Endothelial cell of umbilical vein (primary cell): ENCODE data around the gene UTS2R.

ENCODE experiments used
- EZH2 ChIP-seq: IDR thresholded peaks from 2 replicates; pipeline ENCODE4 v1.6.1; 2012; ENCODE audit warnings: borderline replicate concordance, low read depth, mild to moderate bottlenecking, moderate library complexity, low read length, inconsistent platforms; ENCODE audit not compliant: severe bottlenecking
- JUN ChIP-seq: IDR thresholded peaks from 2 replicates; pipeline ENCODE4 v1.6.1; 2011; ENCODE audit warnings: borderline replicate concordance, low read depth; ENCODE audit not compliant: insufficient read length, insufficient read depth
- POLR2A ChIP-seq: IDR thresholded peaks from 2 replicates; pipeline ENCODE4 v1.6.1; 2012; ENCODE audit warnings: low read depth, mild to moderate bottlenecking, control low read depth, low read length
- POLR2AphosphoS5 ChIP-seq: IDR thresholded peaks from 2 replicates; pipeline ENCODE4 v1.6.1; 2012; ENCODE audit warnings: low read depth, mild to moderate bottlenecking, control low read depth, low read length, moderate library complexity; ENCODE audit not compliant: insufficient read depth
- TF ChIP-seq, protein P1 (sequence below), 2 donors: IDR thresholded peaks; 1 replicate in 1 of 2; 2 replicates in 1 of 2; pipeline ENCODE4 v1.5.1; 2011; ENCODE audit warnings: low read length in 2 of 2, mild to moderate bottlenecking in 2 of 2, moderate library complexity in 2 of 2, control low read depth in 1 of 2, inconsistent platforms in 1 of 2, low read depth in 1 of 2; ENCODE audit not compliant: insufficient read depth in 1 of 2; ENCODE audit errors: extremely low read depth in 1 of 2
- TF ChIP-seq, protein P2 (sequence below): IDR thresholded peaks from 2 replicates; pipeline ENCODE4 v1.6.1; 2011; ENCODE audit not compliant: insufficient read depth, insufficient read length

DNA sequence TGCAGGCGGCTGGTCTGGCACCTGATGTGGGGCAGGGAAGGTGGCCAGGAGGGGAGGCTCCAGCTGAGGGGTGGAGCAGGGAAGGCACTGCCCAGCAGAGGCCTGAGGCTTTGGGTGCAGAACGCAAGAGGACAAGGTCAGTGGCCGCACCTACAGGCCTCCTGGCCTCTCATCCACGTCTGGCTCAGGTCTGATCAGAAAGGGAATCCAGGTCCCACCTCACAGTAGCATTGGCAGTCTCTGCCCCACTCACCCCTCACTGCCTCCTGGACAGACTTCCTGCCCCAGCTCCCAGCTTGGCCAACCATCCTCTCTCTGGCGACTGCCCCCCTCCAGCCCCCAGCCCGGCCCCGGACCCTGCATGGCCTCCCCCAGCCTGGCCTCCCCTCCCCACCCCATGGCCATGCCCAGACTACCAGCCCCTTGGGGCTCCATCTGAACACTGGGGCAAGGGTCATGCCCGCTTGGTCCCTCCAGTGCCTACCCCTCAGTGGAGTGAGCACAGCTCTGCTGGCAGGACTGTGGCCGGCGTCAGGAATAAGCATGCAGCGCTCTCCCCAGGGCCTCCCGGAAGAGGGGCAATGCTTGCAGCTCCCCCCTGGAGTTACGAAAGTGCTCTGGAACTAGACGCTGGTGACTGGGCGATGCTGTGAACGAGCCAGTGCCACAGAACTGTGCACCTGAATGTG, 4.6 kb downstream of the UTS2R start:
- TF ChIP-seq, protein P1, sequence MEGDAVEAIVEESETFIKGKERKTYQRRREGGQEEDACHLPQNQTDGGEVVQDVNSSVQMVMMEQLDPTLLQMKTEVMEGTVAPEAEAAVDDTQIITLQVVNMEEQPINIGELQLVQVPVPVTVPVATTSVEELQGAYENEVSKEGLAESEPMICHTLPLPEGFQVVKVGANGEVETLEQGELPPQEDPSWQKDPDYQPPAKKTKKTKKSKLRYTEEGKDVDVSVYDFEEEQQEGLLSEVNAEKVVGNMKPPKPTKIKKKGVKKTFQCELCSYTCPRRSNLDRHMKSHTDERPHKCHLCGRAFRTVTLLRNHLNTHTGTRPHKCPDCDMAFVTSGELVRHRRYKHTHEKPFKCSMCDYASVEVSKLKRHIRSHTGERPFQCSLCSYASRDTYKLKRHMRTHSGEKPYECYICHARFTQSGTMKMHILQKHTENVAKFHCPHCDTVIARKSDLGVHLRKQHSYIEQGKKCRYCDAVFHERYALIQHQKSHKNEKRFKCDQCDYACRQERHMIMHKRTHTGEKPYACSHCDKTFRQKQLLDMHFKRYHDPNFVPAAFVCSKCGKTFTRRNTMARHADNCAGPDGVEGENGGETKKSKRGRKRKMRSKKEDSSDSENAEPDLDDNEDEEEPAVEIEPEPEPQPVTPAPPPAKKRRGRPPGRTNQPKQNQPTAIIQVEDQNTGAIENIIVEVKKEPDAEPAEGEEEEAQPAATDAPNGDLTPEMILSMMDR (IDR thresholded peaks at IDR 0.05; ENCODE audit: extremely low read depth in 1 of 2, insufficient read depth in 1 of 2, low read depth in 1 of 2, low read length in 2 of 2): no peak
- TF ChIP-seq, protein P2, sequence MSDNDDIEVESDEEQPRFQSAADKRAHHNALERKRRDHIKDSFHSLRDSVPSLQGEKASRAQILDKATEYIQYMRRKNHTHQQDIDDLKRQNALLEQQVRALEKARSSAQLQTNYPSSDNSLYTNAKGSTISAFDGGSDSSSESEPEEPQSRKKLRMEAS: no peak
- TF ChIP-seq EZH2: no peak
- no peak for TF ChIP-seq POLR2A
- TF ChIP-seq POLR2AphosphoS5: no peak
- no peak for TF ChIP-seq JUN
